Neural progenitor cell (in vitro differentiated cells): Measurements from ENCODE around the gene TNS3.

Experiments used
- CTCF ChIP-seq: fragments of 200-600 bp; sonication (generic); IDR thresholded peaks from 2 replicates; pipeline ENCODE4 v1.5.1; 2017; ENCODE audit warnings: antibody characterized with exemption, mild to moderate bottlenecking
- EZH2 ChIP-seq: fragments of 200-600 bp; sonication (generic); IDR thresholded peaks from 2 replicates; pipeline ENCODE4 v1.6.1; 2017; ENCODE audit warnings: antibody characterized with exemption, mild to moderate bottlenecking, moderate library complexity

DNA sequence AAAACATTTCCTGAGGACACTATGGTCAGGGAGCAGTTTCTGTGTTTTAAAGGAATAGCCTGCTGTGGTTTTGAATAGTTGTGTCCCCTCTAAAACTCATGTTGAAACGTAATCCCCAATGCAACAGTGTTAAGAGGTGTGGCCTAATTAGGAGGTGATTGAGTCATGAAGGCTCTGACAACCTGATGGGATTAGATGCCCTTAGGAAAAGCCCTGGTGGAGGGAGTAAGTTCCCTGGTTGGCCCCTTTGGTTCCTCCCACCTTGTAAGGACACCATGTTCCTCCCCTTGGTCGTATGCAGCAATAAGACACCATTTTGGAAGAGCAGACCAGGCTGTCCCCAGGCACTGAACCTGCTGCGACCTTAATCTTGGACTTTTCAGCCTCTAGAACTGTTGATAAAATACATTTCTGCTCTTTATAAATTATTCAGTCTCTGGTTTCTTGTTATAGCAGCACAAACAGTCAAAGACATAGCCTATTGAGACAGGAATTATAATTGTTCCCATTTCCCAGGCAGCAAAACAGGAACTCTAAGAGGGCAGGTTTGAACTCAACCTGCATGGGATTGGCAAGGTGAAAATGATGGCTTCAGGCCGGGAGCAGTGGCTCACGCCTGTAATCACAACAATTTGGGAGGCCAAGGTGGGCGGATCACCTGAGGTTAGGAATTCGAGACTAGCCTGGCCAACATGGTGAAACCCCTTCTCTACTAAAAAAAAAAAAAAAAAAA, 20.5 kb upstream of the TNS3 start:
- TF ChIP-seq CTCF (no peak), EZH2 (no peak)
